Upper lobe of left lung (tissue), 4 donors: Measurements from ENCODE around the gene BIRC7.

Source experiments
- CTCF ChIP-seq, 6 experiments: fragments of 450-650 bp in 4 of 6; fragments of 200-600 bp in 2 of 6; sonication (generic) in 2 of 6; IDR thresholded peaks; one replicate each; pipeline ENCODE4 v1.5.1; 2016 to 2019; ENCODE audit warnings: antibody characterized with exemption in 6 of 6
- EP300 ChIP-seq, 4 donors: sonication (generic); formaldehyde crosslinking; IDR thresholded peaks; one replicate each; pipeline ENCODE4 v1.5.1; 2017; ENCODE audit warnings: antibody characterized with exemption in 4 of 4, control low read depth in 2 of 4

GRCh38 chr20:63187338-63188158 is 48.2 kb upstream of the BIRC7 start:
- TF ChIP-seq EP300 (IDR thresholded peaks at IDR 0.05) (no peak), CTCF (IDR thresholded peaks at IDR 0.05) (no peak)
